SK-N-SH (cell line): ENCODE results near the gene LGALS9C. TPM values are rescaled to one million over a fixed set of nuclear protein-coding genes. Genes with fewer than 3 reads are reported as not detected.
"Not testable (repeated sequence)": the region's sequence is repeated elsewhere in the genome, so short reads cannot be mapped to it uniquely, and the experiment has no call there.

Experiments
- CTCF ChIA-PET: fragments of 300-600, 350-600 bp; formaldehyde crosslinking; extraction: SDS; loops from one replicate; lab custom pipeline; 2021; lab: Yijun Ruan, JAX
- POLR2A ChIA-PET: fragments of 350-600 bp; sonication (Branson Sonifier 250); formaldehyde crosslinking; extraction: SDS; loops from one replicate; lab custom pipeline; 2020; ENCODE audit warnings: antibody characterized with exemption, inconsistent platforms; lab: Yijun Ruan, JAX
- DNase-seq: peaks from one replicate; pipeline ENCODE4 v3.0.0; 2012
- H2AFZ ChIP-seq: fragments of 200-600 bp; sonication (generic); 2 replicates; pipeline ENCODE4 v1.8.1; 2016; ENCODE audit warnings: antibody characterized with exemption, mild to moderate bottlenecking, low read depth
- H3F3A ChIP-seq: fragments of 200-600 bp; sonication (generic); replicated peaks from 2 replicates; pipeline ENCODE3; 2016; ENCODE audit warnings: antibody characterized with exemption, mild to moderate bottlenecking; ENCODE audit not compliant: insufficient read depth
- H3K27ac ChIP-seq, 2 experiments: fragments of 200-500 bp in 1 of 2; fragments of 200-600 bp in 1 of 2; sonication (Bioruptor generic) in 1 of 2; sonication (generic), shearing (Covaris generic) in 1 of 2; 2 replicates each; pipeline versions ENCODE4 v1.5.1 to v1.6.1; 2014 to 2016; ENCODE audit warnings: low read depth in 2 of 2, inconsistent platforms in 1 of 2, low read length in 1 of 2, mild to moderate bottlenecking in 1 of 2, mixed read lengths in 1 of 2
- H3K27me3 ChIP-seq: fragments of 200-600 bp; sonication (generic), shearing (Covaris generic); 2 replicates; pipeline ENCODE4 v1.6.1; 2016; ENCODE audit warnings: mixed run types; ENCODE audit not compliant: insufficient read depth
- H3K36me3 ChIP-seq, 2 experiments: fragments of 200-500 bp in 1 of 2; fragments of 200-600 bp in 1 of 2; sonication (Bioruptor generic) in 1 of 2; sonication (generic) in 1 of 2; replicated peaks in 1 of 2; 2 replicates each; pipeline versions ENCODE3 to v1.5.1; 2014 to 2016; ENCODE audit warnings: low read length in 1 of 2, mild to moderate bottlenecking in 1 of 2; ENCODE audit not compliant: insufficient read depth in 2 of 2, control insufficient read depth in 1 of 2
- H3K4me1 ChIP-seq, 2 experiments: fragments of 200-500 bp in 1 of 2; fragments of 200-600 bp in 1 of 2; sonication (Bioruptor generic) in 1 of 2; sonication (generic), shearing (Covaris generic) in 1 of 2; 2 replicates each; pipeline versions ENCODE4 v1.5.1 to v1.6.1; 2014 to 2016; ENCODE audit warnings: low read depth in 1 of 2, low read length in 1 of 2, mixed run types in 1 of 2; ENCODE audit not compliant: insufficient read depth in 2 of 2, control insufficient read depth in 1 of 2
- H3K4me2 ChIP-seq: fragments of 200-600 bp; sonication (generic), shearing (Covaris generic); 2 replicates; pipeline ENCODE4 v1.6.1; 2017; ENCODE audit warnings: mixed run types
- H3K4me3 ChIP-seq, 2 experiments: fragments of 200-500 bp in 1 of 2; fragments of 200-600 bp in 1 of 2; sonication (Bioruptor generic) in 1 of 2; sonication (generic), shearing (Covaris generic) in 1 of 2; 2 replicates each; pipeline versions ENCODE4 v1.5.1 to v1.8.1; 2014 to 2016; ENCODE audit warnings: low read depth in 2 of 2, inconsistent platforms in 1 of 2, low read length in 1 of 2, mild to moderate bottlenecking in 1 of 2, mixed read lengths in 1 of 2, moderate library complexity in 1 of 2
- H3K79me2 ChIP-seq: fragments of 200-600 bp; sonication (generic); 2 replicates; pipeline ENCODE4 v1.8.1; 2017; ENCODE audit warnings: mild to moderate bottlenecking; ENCODE audit not compliant: insufficient read depth
- H3K9ac ChIP-seq: fragments of 200-600 bp; sonication (generic); 2 replicates; pipeline ENCODE4 v1.6.1; 2017; ENCODE audit warnings: mixed run types
- H3K9me2 ChIP-seq: fragments of 200-600 bp; sonication (generic); 2 replicates; pipeline ENCODE4 v1.6.1; 2017; ENCODE audit warnings: mixed run types
- H3K9me3 ChIP-seq: fragments of 200-600 bp; sonication (generic); 2 replicates; pipeline ENCODE4 v1.6.1; 2017; ENCODE audit warnings: mixed run types, mild to moderate bottlenecking, moderate library complexity
- H4K20me1 ChIP-seq: fragments of 200-600 bp; sonication (generic); 2 replicates; pipeline ENCODE4 v1.6.1; 2017; ENCODE audit warnings: mild to moderate bottlenecking, mixed run types; ENCODE audit not compliant: insufficient read depth
- RAD21 ChIP-seq: IDR thresholded peaks from 2 replicates; pipeline ENCODE4 v1.6.1; 2012; ENCODE audit warnings: mild to moderate bottlenecking, low read length
- WGBS: methylation state at CpG from one replicate; pipeline ENCODE4 v1.1.6; 2017; ENCODE audit warnings: low lambda C conversion rate; 5-methylcytosine and 5-hydroxymethylcytosine counted together
- polyA plus RNA-seq, 3 experiments: library from polyadenylated mRNA; depleted of rRNA; stranded (reverse); fragments of >200 nt; gene quantifications; 2 replicates each; pipeline ENCODE4 v1.2.3, GENCODE V29; 2012

The LGALS9C gene
- not detected in 2 replicates for polyA plus RNA-seq (2012; rRNA removed)
- polyA plus RNA-seq (2012; cell fraction: cytosol; rRNA removed): not detected in 2 replicates
- polyA plus RNA-seq (2012; cell fraction: nucleus; rRNA removed): not detected in 2 replicates

DNA sequence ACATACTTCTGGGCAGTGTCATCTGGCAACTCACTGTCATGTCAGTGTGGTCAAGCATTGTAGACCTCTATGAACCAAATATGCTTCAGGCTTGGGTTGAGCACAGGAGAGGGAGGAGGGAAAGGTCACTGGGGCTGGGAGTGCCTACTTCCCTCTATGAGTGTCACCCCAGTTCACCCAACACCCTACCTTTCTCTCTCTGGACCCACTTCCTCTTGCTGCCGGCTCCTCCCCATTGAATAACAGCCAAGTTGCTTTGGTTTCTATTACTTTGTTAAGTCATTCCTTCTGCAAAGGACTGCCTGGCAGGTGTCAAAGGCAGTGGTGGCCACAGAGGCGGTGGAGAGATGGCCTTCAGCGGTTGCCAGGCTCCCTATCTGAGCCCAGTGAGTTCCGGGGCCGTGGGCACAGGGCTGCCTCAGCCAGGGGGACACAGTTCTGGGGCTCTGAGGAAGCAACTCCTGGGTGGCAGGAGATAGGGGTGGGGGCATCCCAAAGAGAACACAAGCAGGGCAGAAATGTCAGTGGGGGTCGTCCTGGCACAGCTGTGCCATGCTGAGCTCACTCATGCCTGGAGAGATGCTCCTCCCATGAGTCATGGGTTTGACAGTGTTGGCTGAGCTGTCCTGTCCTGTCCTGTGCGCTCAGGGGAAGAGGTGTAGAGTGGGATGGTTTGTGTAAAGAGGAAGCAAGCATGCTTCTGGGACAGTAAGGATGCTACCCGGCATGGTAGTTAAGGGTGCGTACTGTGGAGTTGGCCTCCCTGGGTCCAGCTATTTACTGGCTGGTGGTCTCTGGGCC is at the start of gene LGALS9C:
Gene LGALS9C (plus strand): TSS at position 282 of the 801 bp plus-strand sequence. CDS start 66 bp downstream, at position 348.
- H3K27ac ChIP-seq, H3K4me3 ChIP-seq, H3K79me2 ChIP-seq, H3K4me1 ChIP-seq, H3K4me2 ChIP-seq, H3K9me2 ChIP-seq, H3K36me3 ChIP-seq, H4K20me1 ChIP-seq, POLR2A ChIA-PET, H2AFZ ChIP-seq, H3K27me3 ChIP-seq, CTCF ChIA-PET, H3K9ac ChIP-seq, H3F3A ChIP-seq, H3K9me3 ChIP-seq: not testable (repeated sequence)
- DNase-seq: peak; percentile 0
- 43% methylated on average over 7 of the region's 9 CpGs for WGBS

DNA sequence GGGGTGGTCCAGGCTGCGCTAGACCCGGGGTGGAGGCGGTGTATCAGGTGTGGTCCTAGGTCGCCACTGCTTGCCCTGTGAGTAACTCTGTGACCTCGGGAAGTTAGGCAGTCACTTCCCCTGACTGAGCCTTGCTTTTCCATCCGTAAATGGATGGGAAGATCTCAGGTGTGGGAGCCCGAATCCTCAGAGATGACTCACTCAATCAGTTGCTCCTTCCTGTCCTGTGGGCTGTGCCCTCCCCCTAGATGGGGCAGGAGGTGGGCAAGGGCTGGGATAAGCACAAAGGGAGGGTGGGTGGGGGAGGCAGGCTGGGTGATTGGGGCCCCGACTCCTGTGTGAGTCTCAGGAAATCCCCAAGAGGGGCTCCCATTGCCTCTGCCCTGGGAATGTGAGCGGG is 44.4 kb upstream of the LGALS9C start:
- DNase-seq, H2AFZ ChIP-seq, H3K27ac ChIP-seq, H3K9me2 ChIP-seq, H3K4me2 ChIP-seq, H3K27me3 ChIP-seq, H3K36me3 ChIP-seq, H3K9me3 ChIP-seq, H4K20me1 ChIP-seq, POLR2A ChIA-PET, H3K79me2 ChIP-seq, CTCF ChIA-PET, H3K4me3 ChIP-seq, H3F3A ChIP-seq, H3K4me1 ChIP-seq, H3K9ac ChIP-seq: not testable (repeated sequence)
- whole genome bisulfite sequencing: no CpG with 5 or more reads among the region's 9 CpGs

DNA sequence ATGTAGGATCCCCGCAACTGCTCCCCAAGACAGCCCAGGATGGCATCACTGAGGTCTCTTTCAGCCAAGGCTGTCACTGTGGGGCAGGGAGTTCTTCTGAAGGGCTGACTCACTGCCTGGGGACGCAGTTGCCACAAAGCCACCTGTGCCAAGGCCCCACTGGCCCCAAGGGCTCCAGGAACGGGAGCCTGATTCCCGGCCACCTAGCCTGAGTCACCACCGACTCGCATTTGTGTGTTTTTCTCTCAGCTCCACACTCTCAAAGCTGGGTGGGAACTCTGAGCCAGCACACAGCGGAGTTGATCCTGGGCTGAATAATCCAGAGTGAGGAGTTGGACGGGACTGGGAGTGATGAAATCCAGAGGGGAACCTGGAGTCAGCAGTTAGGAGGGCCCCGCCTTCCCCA is 37.1 kb upstream of the LGALS9C start:
- H3K79me2 ChIP-seq, H3K27ac ChIP-seq, H3K36me3 ChIP-seq, POLR2A ChIA-PET, H3K9me2 ChIP-seq, H3K4me2 ChIP-seq, H3K27me3 ChIP-seq, DNase-seq, H3F3A ChIP-seq, CTCF ChIA-PET, H4K20me1 ChIP-seq, H2AFZ ChIP-seq, H3K4me1 ChIP-seq, H3K4me3 ChIP-seq, H3K9me3 ChIP-seq, H3K9ac ChIP-seq: not testable (repeated sequence)
- no CpG with 5 or more reads among the region's 9 CpGs for WGBS

GRCh38 chr17:18442093-18442492 is 34.5 kb upstream of the LGALS9C start:
- H4K20me1 ChIP-seq, H2AFZ ChIP-seq, POLR2A ChIA-PET, H3K4me2 ChIP-seq, H3K27me3 ChIP-seq, H3K4me1 ChIP-seq, H3K9ac ChIP-seq, CTCF ChIA-PET, H3K36me3 ChIP-seq, H3K79me2 ChIP-seq, H3K4me3 ChIP-seq, H3F3A ChIP-seq, H3K9me2 ChIP-seq, H3K9me3 ChIP-seq, H3K27ac ChIP-seq, DNase-seq: not testable (repeated sequence)
- 0 out of 2 replicates have a peak, but pooled peaks have one; percentile 18 for TF ChIP-seq RAD21
- WGBS: no CpG with 5 or more reads among the region's 9 CpGs

DNA sequence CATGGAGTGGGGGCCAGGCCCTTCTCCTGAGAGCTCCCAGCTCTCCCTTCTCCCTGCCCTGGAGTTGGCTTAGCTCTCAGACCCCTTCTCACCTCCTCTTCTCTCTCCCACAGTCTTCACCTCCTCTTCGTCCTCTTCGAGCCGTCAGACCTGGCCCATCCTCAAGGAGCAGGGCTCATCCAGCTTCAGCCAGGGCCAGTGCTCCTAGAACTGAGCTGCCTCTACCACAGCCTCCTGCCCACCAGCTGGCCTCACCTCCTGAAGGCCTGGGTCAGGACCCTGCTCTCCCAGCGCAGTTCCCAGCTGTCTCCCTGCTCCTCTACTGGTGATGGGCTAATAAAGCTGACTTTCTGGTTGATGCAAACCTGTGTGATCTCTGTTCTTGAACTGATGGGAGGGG is 34.1 kb upstream of the LGALS9C start:
- H3K27ac ChIP-seq, H3K9me3 ChIP-seq, H3K4me1 ChIP-seq, H4K20me1 ChIP-seq, H3K27me3 ChIP-seq, H3K4me2 ChIP-seq, H3K4me3 ChIP-seq, POLR2A ChIA-PET, H3K9ac ChIP-seq, H3K9me2 ChIP-seq, H3F3A ChIP-seq, H3K79me2 ChIP-seq, H2AFZ ChIP-seq, DNase-seq, H3K36me3 ChIP-seq, CTCF ChIA-PET: not testable (repeated sequence)
- WGBS: 0% methylated on average over 1 of the region's 4 CpGs

DNA sequence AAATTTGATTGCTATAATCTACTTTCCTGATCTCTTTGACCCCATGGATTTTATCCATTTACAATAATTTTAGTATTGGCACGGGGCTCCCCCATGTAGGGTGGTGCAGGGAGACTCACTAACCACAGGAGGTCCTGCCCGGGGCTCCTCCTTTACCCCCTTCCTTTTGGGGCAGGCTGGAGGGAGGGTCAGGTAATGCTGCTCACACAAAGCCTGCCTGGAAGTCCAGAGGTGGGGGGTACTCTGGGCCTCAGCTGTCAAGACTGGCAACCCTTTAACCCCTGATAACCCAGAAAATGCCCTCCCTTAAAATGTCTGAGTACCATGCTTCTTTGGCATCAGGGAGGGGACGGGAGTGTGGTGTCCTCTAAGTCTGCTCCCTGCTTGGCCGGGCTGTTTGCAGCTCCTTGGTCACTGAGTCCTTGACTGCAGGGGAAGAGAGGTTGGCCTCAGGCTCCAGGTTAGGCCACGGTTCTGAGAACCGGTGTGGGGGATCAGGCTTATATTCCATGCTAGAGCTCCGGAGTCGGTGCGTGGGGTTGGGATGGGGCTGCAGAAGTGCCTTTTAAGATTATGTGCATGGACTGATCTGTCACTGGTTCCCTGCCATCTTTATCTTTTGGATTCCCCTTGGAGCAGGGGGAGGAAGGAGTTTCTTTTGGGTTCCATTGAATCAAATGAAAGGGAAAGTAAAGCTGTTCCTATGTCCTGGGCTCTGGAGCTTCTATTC is 28.9 kb upstream of the LGALS9C start:
- H3K9me2 ChIP-seq, H3K27me3 ChIP-seq, H3K4me3 ChIP-seq, H3F3A ChIP-seq, POLR2A ChIA-PET, H3K4me2 ChIP-seq, H3K79me2 ChIP-seq, H3K36me3 ChIP-seq, CTCF ChIA-PET, DNase-seq, H2AFZ ChIP-seq, H3K27ac ChIP-seq, H4K20me1 ChIP-seq, H3K9me3 ChIP-seq, H3K9ac ChIP-seq, H3K4me1 ChIP-seq: not testable (repeated sequence)
- no CpG with 5 or more reads among the region's 9 CpGs for WGBS
